ACC112 (cell line): ENCODE results near the gene PADI2.

Experiments used
- H2AFZ ChIP-seq: fragments of 200-600 bp; sonication (generic); one replicate; pipeline ENCODE4 v1.6.0; 2017; ENCODE audit warnings: antibody characterized with exemption, low read length; ENCODE audit not compliant: unreplicated experiment
- H3K27ac ChIP-seq: fragments of 200-600 bp; sonication (generic); 2 replicates; pipeline ENCODE4 v1.5.1; 2014; ENCODE audit warnings: low read depth, mild to moderate bottlenecking, antibody characterized with exemption, low read length, moderate library complexity
- H3K27me3 ChIP-seq: fragments of 200-600 bp; sonication (generic); 2 replicates; pipeline ENCODE4 v1.6.1; 2014; ENCODE audit warnings: mild to moderate bottlenecking, antibody characterized with exemption, low read length, moderate library complexity, mixed read lengths; ENCODE audit not compliant: insufficient read depth
- H3K36me3 ChIP-seq: fragments of 200-600 bp; sonication (generic); 2 replicates; pipeline ENCODE4 v1.6.1; 2016; ENCODE audit warnings: mild to moderate bottlenecking, antibody characterized with exemption, low read length, moderate library complexity, mixed read lengths; ENCODE audit not compliant: insufficient read depth
- H3K4me1 ChIP-seq: fragments of 200-600 bp; sonication (generic); one replicate; pipeline ENCODE4 v1.6.1; 2016; ENCODE audit warnings: low read length, mixed read lengths; ENCODE audit not compliant: insufficient read depth, unreplicated experiment, control insufficient read depth
- H3K4me3 ChIP-seq: fragments of 200-600 bp; sonication (generic); 2 replicates; pipeline ENCODE4 v1.5.1; 2014; ENCODE audit warnings: mild to moderate bottlenecking, low read depth, low read length
- H3K79me2 ChIP-seq: fragments of 200-600 bp; sonication (generic); one replicate; pipeline ENCODE4 v1.6.0; 2016; ENCODE audit warnings: low read length; ENCODE audit not compliant: control insufficient read depth, unreplicated experiment, insufficient read depth

PADI2 gene

DNA sequence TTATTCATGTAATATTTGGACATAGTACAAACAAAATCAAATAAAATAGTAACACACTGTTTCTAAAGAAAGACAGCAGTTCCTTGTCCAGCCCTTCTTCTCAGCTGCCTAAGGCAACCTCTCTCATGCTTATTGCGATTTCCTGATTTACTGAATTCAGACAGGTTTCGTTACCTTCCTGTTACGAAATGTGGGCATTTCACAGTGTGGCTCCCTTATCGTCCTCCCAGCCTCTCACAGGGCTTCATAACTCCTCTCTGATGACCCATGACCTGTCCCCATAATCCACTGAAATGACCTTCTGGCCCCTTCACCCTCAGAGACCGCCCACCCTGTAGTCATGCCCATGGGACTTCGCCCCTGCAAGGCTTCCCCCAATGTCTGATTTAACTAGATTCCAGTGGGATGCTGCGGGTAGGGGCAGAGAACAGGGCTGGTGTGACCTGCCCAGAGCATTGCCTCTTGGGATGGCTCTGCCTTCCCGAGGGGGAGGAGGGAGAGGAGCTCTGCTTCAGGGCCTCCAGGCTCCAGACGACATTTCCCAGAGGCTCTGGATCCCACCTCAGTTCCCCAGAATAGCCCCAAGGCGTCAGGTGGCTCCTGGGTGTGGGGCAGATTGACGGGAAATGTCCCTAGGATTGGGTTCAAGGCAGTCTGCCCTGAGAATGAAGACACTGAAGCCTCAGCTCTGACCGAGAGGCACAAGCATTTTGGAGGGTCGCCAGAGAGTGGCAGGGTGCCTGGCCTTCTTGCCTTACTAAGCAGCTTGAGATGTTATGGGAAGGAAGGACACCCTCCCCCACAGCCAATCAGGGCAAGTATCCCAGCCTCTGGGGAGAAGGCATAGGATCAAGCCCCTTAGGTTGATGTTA, 20.6 kb downstream of the PADI2 start:
- Histone ChIP-seq H3K36me3 (no peaks in the 10 kb centered on the region), H3K4me1 (no peaks in the 10 kb centered on the region), H3K27ac (no peak overlapping the region), H3K79me2 (no peaks in the 10 kb centered on the region), H3K27me3 (peaks cover 11% of the 10 kb centered on the region; the same call in 1 of the 2 replicates), H3K4me3 (no peak overlapping the region), H2AFZ (no peak overlapping the region)

DNA sequence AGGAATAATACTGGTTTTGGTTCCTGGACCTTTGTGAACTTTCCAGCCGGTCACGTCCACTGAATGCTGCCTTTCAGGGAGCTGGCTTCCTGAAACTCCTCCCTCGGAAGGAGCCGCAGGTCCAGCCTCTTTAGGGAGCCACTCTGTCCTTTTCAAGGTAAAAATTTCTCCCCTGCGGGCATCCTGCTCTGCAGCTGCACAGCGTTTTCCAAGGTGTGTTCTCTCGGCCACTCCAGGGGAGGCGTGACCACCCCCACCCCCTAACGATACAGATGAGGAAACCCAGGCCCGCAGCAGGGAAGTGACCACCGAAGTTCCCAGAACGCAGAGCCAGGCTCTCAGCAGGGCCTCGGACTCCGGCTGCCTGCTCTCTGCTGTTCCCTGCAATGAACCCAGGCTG, 21.5 kb downstream of the PADI2 start:
- no peaks in the 10 kb centered on the region for H3K79me2 ChIP-seq
- peaks cover 11% of the 10 kb centered on the region; the same call in 1 of the 2 replicates for H3K27me3 ChIP-seq
- no peaks in the 10 kb centered on the region for H3K36me3 ChIP-seq
- H3K4me3 ChIP-seq: no peak overlapping the region
- H3K27ac ChIP-seq: no peak overlapping the region
- no peak overlapping the region for H2AFZ ChIP-seq
- no peaks in the 10 kb centered on the region for H3K4me1 ChIP-seq

DNA sequence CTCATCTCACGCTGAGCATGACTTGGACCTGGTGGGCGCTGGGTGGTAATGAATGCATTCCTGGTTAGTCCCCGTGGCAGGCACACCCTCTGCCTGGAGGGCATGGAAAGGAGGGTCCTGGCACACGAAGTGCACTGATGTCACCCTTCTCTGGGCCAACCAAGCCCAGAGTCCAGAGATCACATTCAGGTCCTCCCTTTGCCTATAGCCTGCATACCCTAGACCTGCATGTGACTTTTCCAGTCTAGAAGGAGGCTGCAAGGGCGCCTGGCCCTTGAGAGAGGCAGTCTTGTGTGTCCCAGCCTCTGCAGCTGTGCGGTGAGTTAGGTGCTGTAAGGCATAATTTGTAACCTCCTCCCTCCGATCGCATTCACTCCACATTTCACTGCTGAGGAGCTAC, 22.1 kb downstream of the PADI2 start:
- Histone ChIP-seq H2AFZ (no peak overlapping the region), H3K27ac (no peak overlapping the region), H3K27me3 (peaks cover 11% of the 10 kb centered on the region; the same call in 1 of the 2 replicates), H3K36me3 (no peaks in the 10 kb centered on the region), H3K79me2 (no peaks in the 10 kb centered on the region), H3K4me3 (no peak overlapping the region), H3K4me1 (no peaks in the 10 kb centered on the region)

DNA sequence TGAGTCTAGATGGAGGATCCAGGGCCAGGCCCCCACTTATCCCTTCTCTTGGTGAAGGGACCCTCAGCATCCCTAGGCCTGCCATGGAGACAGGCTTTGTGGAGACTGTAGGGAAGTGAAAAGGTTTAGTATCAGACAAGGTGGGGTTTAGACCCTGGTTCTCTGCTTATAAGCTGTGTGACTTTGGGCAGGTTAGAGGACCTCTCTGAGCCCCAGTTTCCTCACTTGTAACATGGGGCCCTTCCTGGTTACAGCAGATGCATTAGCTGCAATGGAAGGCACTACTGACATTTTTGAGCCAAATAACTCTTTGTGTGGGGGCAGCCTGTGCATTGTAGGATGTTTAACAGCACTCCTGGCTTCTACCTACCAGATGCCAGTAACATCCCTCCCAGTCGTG, 22.7 kb downstream of the PADI2 start:
- no peak overlapping the region for H3K4me3 ChIP-seq
- no peaks in the 10 kb centered on the region for H3K79me2 ChIP-seq
- H2AFZ ChIP-seq: no peak overlapping the region
- no peaks in the 10 kb centered on the region for H3K36me3 ChIP-seq
- no peak overlapping the region for H3K27ac ChIP-seq
- no peaks in the 10 kb centered on the region for H3K4me1 ChIP-seq
- peaks cover 11% of the 10 kb centered on the region; the same call in 1 of the 2 replicates for H3K27me3 ChIP-seq

DNA sequence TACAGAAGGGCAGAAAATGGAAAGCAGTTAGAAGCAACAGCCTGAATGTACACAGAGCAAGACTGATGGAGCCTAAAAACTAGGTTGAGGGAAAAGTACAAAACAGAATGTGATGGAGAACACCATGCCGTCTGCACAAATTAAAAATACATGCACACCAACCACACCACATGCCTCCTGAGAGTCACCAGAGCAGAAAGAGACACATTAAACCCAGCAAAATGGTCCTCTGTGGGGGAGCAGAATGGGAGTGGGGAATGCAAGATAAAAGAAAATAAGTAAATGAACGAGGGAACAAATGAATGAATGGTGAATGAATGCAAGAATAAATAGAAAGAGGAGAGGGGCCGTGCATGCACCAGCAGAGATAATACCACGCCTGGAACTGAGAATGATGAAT, 24.1 kb downstream of the PADI2 start:
- Histone ChIP-seq H3K36me3 (no peaks in the 10 kb centered on the region), H3K4me3 (no peak overlapping the region), H3K27ac (no peak overlapping the region), H3K79me2 (no peaks in the 10 kb centered on the region), H2AFZ (no peak overlapping the region), H3K27me3 (peaks cover 16% of the 10 kb centered on the region), H3K4me1 (no peaks in the 10 kb centered on the region)

DNA sequence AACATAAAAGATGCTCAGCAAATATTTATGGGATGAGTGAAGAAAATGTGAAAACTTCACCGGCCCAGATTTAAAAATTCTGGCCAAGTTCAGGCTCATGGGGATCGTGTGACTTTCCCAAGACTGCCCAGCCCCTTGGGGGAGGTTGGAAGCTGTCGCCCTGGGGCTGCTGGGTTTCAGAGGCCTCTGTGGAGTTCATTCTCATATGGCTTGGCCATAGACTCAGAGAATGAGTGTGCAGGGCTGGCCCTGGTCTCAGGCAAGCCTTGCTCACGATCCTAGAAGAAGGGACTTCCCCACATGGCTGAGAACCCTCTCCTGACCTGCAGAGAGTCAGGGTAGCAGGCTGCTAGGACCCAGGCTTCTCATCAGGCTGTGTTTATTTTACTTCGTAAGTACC, 24.6 kb downstream of the PADI2 start:
- Histone ChIP-seq H3K4me1 (no peaks in the 10 kb centered on the region), H3K36me3 (no peaks in the 10 kb centered on the region), H3K79me2 (no peaks in the 10 kb centered on the region), H3K27ac (no peak overlapping the region), H3K27me3 (peaks cover 16% of the 10 kb centered on the region), H2AFZ (no peak overlapping the region), H3K4me3 (no peak overlapping the region)

DNA sequence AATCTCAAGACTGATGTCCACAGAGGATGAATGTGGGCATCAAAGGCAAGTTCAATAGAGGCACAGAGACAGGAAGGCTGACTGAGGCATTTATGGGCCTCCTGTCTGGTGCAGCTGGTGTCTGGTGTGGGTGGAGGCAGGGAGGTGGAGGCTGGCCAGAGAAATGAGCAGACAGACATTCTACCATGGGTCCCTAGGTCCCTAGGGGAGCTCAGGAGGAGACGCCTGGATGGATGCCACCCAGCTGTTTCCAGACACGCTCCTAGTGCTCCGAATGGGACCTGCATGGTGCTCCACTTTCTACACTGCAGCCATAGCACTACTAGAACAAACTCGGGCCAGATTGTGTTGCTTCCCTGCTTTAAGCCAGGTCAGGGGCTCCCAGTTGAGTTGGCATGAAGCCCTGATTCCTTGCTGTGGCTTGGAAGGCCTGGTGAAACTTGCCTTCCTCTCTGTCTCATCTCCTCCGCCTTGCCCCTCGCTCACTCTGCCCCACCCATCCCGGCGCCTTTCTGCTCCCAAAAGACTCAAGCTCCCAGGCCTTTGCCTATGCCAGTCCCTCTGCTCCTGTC, 25.3 kb downstream of the PADI2 start:
- H3K4me1 ChIP-seq: no peaks in the 10 kb centered on the region
- no peaks in the 10 kb centered on the region for H3K79me2 ChIP-seq
- no peak overlapping the region for H3K4me3 ChIP-seq
- H3K27me3 ChIP-seq: peaks cover 16% of the 10 kb centered on the region
- H3K27ac ChIP-seq: no peak overlapping the region
- H3K36me3 ChIP-seq: no peaks in the 10 kb centered on the region
- H2AFZ ChIP-seq: no peak overlapping the region

DNA sequence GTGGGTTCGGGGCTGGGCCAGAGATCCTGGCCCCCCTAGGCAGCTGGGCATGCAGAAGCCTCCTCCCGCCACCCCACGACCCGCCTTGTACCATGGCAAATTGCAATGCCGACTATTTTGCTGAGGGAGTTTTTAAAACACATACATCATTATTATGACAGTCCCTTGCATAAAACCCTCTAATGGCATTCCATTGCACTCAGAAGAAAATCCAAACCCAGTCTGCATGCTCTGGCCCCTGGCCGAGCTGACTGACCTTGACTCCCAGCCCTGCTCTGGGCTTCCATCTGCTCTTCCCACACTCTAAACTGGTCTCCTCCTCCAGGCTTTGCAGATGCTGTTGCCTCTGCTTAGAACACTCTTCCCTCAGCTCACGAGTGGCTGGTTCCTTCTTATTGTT, 28.0 kb downstream of the PADI2 start:
- Histone ChIP-seq H3K79me2 (no peaks in the 10 kb centered on the region), H2AFZ (no peak overlapping the region), H3K4me3 (no peak overlapping the region), H3K4me1 (no peaks in the 10 kb centered on the region), H3K27me3 (peaks cover 8% of the 10 kb centered on the region), H3K36me3 (no peaks in the 10 kb centered on the region), H3K27ac (no peak overlapping the region)

DNA sequence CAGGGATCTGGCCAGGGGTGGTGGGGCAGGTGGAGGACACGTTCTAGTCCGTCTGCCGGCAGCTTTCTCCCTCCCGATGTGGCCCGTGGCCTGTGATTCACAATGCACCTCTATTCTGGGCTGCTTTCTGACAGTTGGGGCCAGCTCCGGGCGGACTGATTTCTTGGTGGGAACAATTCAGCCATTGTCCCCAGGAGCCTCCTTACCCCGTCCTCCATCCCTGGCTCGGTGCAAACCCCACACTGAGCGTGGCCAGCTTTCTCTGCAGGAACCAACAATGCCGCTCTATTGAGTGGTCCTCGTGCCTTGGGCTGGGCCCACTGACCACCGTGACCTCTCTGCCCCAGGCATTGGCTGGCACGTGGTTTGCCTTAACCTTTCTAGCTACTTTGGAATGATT, 29.7 kb downstream of the PADI2 start:
- Histone ChIP-seq H3K36me3 (no peaks in the 10 kb centered on the region), H3K79me2 (no peaks in the 10 kb centered on the region), H3K4me1 (no peaks in the 10 kb centered on the region), H3K27me3 (peaks cover 10% of the 10 kb centered on the region; the same call in 1 of the 2 replicates), H3K4me3 (no peak overlapping the region), H3K27ac (no peak overlapping the region), H2AFZ (no peak overlapping the region)

DNA sequence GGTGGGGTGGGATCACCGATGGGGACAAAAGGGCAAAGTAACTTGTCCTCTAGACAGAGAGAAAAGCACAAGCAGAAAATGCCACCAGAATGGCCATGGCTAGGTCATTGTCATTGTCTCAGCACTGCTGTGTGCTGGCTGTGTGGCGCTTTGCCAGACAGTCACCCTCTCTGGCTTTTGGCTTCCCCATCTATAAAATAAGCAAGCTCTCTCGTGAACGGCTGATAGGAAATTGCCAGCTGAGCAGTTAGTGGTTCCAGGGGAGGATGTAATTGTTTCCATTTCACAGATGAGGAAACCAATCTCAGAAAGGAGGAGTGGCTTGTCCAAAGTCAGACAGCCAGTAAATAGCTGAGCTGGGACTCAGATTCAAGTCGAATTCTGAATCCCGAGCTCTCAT, 32.5 kb downstream of the PADI2 start:
- H3K27ac ChIP-seq: no peak overlapping the region
- H2AFZ ChIP-seq: no peak overlapping the region
- H3K27me3 ChIP-seq: peaks cover 12% of the 10 kb centered on the region; the same call in 1 of the 2 replicates

DNA sequence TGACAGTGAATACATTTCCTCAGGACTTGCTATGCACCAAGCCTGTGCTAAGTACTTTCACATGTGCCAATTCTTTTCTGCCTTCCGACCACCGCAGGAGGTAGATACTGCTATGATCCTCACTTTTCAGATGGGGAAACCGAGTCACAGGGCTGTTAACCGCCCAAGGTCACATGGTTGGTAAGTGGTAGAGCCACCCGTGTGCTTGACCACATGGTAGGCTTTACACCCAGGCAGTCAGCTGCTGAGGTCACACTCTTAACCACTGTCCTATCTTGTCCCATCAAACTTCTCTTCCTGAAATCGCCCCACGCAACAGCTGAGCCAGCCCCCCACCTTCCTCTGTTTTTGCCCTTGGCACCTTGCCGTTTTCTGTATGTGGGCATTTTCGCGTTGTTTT, 34.5 kb downstream of the PADI2 start:
- Histone ChIP-seq H3K4me1 (no peaks in the 10 kb centered on the region), H3K4me3 (no peak overlapping the region), H3K27ac (no peak overlapping the region), H3K27me3 (0 out of 2 replicates have a peak, but pooled peaks cover 8% of the 10 kb centered on the region), H3K79me2 (no peaks in the 10 kb centered on the region), H3K36me3 (no peaks in the 10 kb centered on the region), H2AFZ (no peak overlapping the region)

More for the DNA sequence above, 32.5 kb downstream of the PADI2 start:
- no peaks in the 10 kb centered on the region for H3K36me3 ChIP-seq
- no peaks in the 10 kb centered on the region for H3K4me1 ChIP-seq
- H3K4me3 ChIP-seq: no peak overlapping the region
- no peaks in the 10 kb centered on the region for H3K79me2 ChIP-seq
